NCI-H1694 (cell line): ENCODE measurements around the gene SLC7A8.

ENCODE experiments used
- DNase-seq: peaks from one replicate; lab custom pipeline; 2025; lab: John Stamatoyannopoulos, UW

The SLC7A8 gene

DNA sequence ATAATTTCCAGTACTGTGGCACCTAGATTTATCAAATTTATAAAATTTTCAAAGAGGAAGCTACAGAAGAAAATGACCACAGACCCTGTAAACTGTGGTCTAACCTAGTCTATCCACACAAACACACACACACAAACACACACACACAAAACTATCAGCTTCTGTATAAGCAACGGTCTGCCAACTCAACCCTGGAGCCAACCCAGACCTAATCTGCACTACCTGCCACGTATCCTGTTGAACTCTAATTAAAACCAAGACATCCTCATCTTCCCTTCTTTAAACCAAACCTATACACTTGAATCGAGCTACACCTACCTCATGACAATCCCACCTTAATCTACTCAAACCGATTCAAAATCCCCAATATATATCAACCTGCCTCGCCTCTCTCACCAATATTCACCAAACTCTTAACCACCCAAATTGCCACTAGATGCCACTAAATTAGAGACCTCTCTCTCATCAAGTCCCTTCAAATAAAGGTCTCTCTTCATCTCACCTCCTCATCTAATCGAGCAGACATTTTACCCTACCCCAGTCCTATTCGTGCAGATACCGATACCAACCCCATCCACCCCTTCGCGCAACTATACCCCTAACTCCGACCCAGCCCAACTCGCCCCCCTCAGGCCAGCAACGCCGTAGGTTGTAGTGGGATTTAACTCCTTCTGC is 89.3 kb downstream of the SLC7A8 start:
- DNase-seq, result no peak

DNA sequence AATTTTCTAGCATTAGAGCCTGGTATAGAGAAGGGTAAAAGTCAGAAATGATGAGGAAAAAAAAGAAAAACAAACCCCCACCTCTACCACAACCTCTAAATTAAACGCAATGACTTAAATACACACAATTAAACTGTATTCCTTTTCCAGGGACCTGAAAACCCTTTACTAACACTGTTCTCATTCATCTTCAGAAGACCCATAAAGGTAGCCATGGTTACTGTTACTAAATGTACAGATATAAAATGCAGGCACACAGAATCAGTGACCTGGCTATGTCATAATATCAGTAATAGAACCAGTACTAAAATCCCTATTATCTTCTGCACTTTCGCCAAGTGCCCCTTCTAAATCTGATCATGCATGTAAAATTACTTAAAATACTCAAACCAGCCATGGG is 89.9 kb downstream of the SLC7A8 start:
- no peak for DNase-seq

DNA sequence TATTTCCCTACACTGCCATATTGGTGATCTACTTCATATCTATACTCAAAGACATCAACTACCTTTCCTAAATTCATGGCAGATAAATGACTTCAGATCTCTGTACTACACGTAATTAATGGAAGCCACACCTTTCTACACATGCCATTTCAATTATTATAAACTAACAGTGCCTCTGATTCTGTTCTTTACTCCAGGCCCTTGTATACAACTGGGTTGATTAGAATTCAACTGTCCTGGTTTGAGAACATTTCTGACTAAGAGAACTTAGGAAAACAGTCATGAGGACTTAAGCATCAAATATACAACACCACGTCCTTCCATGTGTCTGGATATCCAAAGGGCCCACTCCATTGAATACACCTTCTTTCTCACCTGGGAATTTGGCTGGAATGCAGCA is 90.4 kb downstream of the SLC7A8 start:
- no peak for DNase-seq

DNA sequence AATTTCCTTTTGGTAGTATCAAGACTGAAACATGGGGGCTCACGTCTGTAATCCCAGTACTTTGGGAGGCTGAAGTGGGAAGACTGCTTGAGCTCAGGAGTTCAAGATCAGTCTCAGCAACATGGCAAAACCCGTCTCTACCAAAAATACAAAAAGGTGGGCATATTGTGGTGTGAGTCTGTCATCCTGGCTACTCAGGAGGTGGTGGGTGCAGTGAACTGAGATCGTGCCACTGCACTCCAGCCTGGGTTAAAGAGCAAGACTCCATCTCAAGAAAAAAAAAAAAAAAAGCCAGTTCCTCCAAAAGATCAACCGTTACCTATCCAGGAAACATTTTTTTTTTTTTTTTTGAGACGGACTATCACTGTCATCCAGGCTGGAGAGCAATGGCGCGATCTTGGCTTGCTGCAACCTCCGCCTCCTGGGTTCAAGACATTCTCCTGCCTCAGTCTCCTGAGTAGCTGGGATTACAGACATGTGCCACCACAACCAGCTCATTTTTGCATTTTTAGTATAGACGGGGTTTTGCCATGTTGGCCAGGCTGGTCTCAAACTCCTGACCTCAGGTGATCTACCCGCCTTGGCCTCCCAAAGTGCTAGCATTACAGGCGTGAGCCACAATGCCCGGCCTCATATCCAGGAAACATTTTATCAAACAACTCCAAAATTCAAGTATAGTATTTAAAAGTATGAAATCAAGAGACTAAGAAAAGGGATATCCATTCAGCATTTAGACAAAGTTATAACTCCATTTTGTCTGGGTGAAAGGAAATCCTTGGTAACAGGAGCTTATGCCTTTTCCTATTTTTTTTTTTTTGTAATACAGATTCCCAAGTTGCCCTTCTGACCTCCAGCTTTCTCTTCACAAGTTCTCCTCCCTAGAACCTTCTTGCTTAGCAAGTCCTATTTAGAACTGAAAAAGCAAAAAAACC is 91.9 kb downstream of the SLC7A8 start:
- DNase-seq, result no peak

DNA sequence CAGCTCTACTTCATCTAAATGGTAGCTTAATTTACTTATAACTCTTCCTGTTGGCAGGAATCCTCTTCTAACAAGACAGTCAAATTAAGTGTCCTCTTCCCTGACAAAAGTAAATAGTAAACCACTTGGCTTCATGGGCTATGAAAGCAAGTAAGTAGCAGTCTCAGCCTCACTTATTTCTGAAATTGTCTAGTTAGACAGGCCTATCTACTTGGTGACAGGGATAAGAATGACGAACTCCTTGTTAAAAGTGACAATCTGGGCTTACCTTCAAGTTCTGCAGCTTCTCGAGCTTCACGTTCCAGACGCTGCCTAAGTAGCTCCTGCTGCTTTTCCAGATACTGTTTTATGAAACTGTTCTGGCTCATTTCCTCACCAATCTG is 93.2 kb downstream of the SLC7A8 start:
- DNase-seq, result no peak

DNA sequence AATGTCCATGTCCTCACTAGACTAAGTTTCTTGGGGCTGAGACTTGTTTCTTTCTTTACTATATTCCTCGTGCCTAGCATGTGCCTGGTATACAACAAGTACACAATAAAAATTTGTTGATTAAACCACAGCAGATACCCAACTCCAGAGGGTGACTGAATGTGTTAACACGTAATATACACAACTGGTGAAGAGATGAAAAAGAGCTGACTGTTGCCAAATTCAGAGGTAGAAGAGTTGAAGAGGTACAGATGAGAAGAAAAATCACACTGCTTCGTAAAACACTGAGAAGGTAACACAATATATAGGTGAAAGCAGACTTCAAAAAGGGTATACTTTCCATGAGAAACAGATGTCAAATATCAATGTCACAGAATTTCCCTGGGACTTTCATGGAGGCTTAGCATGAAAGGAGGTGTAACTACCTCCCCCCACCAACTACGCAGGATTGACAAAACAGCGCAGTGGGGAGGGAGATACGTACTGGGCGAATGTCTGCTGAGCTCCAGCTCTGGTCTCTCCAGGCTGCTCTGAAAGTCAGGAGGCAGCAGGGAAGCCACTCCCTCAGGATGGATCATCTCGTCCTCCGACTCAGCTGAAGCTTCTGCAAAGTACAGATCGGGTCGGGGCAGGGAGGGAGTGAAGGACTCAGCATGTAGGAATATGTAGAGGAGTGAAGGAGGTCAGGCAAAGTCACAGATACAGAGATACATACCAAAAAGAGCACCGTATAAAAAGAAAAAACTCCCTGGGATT is 93.8 kb downstream of the SLC7A8 start:
- no peak for DNase-seq

DNA sequence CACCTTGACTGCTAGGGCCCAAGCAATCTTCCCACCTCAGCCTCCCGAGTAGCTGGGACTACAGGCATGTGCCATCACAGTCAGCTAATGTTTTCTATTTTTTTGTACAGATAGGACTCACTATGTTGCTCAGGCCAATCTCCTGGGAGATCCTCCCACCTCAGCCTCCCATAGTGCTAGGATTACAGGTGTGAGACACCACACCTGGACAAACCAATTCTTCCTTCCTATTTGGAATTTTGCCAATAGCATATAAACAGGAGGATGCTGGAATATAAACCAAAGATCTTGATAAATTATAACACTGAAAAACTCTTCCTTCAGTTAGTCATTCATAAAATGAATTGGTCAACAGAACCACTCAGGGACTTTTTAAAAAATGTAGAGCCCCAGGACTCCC is 96.9 kb downstream of the SLC7A8 start:
- DNase-seq, result no peak

DNA sequence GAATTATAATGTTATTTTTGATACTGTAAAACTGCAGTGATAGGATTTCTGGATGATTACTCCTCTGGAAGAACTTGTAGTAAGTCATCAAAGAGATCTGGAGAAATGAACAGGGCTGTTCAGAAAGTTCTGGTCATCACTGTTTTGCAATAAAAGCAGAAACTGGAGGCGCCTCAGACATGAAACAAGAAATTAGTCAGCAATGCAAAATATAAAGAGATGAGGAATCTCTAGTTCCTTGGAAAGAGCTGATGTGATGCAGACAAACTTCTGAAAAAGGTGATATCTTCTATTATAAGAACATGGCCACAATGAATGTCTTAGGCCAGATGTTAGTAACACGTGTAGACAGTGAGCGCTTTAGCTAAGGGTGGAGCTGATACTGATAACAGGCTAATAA is 98.0 kb downstream of the SLC7A8 start:
- DNase-seq, result no peak

DNA sequence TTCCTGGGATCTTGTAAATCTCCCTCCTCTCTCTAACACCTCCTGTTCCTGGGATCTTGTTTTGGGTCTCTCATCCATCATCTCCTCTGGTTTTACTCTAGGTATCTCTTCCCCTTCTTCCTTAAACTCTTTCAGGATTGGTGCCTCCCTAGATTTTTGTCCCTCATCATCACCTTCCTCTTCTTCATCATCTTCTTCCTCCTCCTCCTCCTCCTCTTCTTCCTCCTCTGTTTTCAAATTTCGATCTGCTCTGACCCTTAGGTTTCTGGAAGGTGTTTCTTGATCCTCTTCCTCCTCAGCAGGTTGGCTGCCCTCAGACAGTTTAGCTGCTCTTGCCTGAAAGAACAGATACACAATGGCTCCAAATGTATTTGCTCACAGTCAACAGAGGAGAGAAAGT is 103.0 kb downstream of the SLC7A8 start:
- DNase-seq, result no peak

DNA sequence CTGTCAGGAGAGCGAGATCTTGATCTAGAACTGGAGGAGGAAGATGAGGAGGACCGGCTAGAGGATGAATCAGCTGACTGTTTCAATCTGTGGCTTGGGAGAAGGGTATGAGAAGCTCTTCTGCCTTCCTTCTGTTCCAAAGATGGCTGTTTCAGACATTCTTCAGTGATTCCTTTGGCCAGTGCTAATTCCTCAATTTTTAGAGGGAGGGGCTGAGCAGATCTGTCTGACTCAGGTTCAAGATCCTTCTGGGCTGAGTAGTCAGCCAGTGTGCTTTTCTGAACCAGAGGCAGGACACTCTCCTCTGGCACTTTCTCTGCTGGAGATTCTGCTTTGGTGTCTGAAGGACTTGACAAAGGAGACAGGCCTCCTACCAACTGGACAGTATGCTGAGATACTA is 103.7 kb downstream of the SLC7A8 start:
- DNase-seq, result no peak

DNA sequence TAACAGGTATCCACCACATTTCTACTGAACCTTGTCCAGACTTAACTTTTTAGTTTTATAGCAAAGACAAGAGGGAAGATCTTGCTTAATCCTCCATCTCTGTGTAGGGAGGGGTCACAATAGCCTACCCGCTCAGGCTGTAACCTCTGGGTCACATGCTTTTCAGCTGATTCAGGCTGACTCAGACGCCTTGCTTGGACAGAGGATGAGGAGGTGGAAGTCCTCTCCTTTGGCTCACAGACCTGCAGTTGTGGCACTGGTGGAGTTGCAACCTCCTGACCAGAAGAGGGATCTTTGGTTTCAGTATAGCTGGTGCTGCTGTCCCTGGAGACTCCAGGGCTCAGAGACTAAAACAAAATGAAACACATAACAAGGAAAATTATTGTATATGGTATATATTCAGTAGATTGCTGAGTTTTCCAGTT is 104.8 kb downstream of the SLC7A8 start:
- DNase-seq, result no peak

DNA sequence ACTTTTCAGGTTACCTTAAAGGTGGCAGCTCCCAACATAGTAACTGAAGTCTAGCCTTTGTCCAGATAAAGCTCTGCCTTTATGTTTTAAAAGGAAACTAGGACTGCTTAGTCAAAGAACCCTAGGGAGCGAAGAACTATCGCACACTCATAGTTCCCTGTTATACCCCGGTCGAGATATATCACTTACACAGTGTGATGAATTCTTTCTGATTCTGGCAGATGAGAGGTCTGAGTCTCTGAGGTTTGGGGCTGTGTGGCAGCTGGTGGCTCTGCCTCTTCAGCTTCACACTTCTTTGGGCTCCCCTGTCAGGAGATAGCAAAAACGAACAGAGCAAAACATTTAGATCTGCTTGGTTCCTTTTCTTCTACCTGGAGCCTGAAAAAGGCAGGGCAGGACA is 105.5 kb downstream of the SLC7A8 start:
- DNase-seq, result no peak

DNA sequence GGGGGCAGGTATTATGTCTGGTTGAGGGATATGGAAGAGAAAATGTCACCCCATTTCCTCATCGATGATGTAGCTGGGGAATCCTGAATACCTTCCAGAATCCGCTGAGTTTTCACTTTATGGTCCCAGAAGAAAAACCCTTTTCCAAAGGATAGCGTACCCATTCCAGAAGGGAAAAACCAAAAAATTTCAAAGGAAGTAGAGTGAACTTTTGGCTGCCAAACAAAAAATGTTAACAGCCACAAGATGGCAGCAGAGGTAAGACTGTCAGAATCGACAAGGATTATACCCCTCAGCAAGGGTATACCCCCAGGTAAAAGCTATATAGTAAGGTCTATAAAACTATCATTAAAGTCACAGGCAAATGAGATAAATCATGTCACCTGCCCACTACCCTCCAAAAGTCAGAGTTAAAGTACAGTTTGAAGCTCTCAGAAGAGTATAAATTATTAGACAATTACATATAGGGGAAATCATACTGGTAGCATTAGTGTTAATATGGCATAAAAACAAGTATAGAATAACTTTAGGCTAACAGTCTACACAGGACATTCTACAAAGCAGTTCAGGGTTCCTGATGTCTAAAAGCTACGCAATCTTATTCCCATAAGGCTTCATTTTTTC is 106.6 kb downstream of the SLC7A8 start:
- DNase-seq, result no peak
